Measurements from ENCODE around the gene IMMP1L. TPM values are rescaled to one million over a fixed set of nuclear protein-coding genes. Genes with fewer than 3 reads are reported as not detected.

The IMMP1L gene
- total RNA-seq, 2 experiments from 2014 or later = 20.7 to 23.3 TPM

DNA sequence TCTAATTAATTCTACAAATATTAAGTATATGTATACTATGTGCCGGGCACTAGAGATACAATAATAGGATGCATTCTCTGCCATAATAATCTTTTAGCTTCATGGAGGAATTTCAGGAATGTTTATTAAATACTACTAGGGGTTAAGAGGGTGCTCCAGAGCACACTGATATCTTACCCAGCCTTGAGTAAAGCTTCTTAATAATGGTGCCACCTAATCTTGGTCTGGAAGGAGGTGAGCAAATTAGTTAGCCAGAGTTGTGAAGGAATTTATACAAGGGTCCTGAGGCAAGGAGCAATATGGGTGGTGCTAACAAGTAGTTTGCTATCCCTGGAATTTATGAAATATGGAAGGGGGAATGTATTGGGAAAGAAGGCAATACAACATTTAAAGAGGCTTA lies 21.9 kb upstream of the IMMP1L start:
- TF ChIP-seq, protein P1, sequence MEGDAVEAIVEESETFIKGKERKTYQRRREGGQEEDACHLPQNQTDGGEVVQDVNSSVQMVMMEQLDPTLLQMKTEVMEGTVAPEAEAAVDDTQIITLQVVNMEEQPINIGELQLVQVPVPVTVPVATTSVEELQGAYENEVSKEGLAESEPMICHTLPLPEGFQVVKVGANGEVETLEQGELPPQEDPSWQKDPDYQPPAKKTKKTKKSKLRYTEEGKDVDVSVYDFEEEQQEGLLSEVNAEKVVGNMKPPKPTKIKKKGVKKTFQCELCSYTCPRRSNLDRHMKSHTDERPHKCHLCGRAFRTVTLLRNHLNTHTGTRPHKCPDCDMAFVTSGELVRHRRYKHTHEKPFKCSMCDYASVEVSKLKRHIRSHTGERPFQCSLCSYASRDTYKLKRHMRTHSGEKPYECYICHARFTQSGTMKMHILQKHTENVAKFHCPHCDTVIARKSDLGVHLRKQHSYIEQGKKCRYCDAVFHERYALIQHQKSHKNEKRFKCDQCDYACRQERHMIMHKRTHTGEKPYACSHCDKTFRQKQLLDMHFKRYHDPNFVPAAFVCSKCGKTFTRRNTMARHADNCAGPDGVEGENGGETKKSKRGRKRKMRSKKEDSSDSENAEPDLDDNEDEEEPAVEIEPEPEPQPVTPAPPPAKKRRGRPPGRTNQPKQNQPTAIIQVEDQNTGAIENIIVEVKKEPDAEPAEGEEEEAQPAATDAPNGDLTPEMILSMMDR (IDR thresholded peaks at IDR 0.05) = no peak
- Mint-ChIP-seq H3K4me1 (ENCODE audit: low read depth) (peaks cover 8% of the 10 kb centered on the region), H3K4me3 (no peak overlapping the region), H3K9me3 (no peaks in the 10 kb centered on the region), H3K27ac (no peak overlapping the region), H3K27me3 (no peaks in the 10 kb centered on the region), H3K36me3 (ENCODE audit: low read depth) (peaks cover 2% of the 10 kb centered on the region)
- ChIA-PET CTCF (no interaction called here), POLR2A (no interaction called here)
- no peak for ATAC-seq
- intact Hi-C loops (cut with micrococcal nuclease) = no loop called here
- DNase-seq = no peak

DNA sequence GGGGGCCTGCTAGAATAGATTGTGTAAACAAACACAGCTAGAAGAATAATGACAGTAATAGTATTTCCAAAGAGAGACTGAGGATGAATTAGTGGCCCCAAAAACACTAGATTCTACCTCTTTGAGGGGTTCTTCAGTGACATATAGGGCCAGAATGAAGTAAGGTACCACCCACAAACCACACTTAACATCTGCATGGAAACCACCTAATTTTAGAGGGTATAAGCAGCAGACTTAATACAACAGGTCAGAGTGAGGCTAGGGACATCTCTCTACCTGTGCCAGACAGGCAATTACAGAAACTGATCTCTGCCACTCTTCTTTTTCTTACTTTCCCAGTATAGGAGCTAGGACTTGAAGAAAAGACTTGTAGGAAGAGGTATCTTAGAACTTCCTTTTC lies 20.3 kb upstream of the IMMP1L start:
- CTCF ChIA-PET = interaction anchor here (0.6 kb wide), 1 partner anchor 192 kb away, joined by 3 read pairs; no protein-coding TSS in a partner anchor
- POLR2A ChIA-PET = no interaction called here
- no peak for ATAC-seq

DNA sequence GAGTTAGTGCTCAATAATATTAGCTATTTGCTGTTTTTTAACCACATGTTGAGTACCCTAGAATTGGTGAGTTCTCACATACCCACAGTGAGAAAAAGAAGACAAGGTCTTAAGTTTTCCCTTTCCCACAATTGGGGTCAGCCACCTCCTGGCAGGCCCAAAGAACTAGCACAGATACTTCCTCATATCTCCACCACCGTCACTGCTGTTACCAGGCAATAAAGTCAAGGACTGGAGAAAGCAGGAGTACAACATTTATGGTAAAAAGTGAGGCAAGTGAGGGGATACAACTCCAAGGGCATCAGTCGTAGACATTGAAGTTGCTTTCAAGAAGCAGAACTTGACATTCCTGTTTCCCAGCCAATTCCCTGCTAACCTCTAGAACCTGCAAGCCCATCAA lies 19.8 kb upstream of the IMMP1L start:
- Mint-ChIP-seq H3K36me3 (ENCODE audit: low read depth) (peaks cover 7% of the 10 kb centered on the region), H3K4me3 (no peak overlapping the region), H3K27ac (no peak overlapping the region), H3K27me3 (no peaks in the 10 kb centered on the region), H3K4me1 (ENCODE audit: low read depth) (peaks cover 8% of the 10 kb centered on the region), H3K9me3 (no peaks in the 10 kb centered on the region)
- CTCF ChIA-PET = interaction anchor here (0.6 kb wide), 1 partner anchor 193 kb away, joined by 3 read pairs; no protein-coding TSS in a partner anchor
- POLR2A ChIA-PET = no interaction called here
- ATAC-seq (no peak), DNase-seq (no peak)
- intact Hi-C loops (cut with micrococcal nuclease) = no loop called here
- TF ChIP-seq, protein P1 (IDR thresholded peaks at IDR 0.05) = no peak

More for the DNA sequence above, 20.3 kb upstream of the IMMP1L start:
- intact Hi-C loops (cut with micrococcal nuclease) = no loop called here
- TF ChIP-seq, protein P1 (IDR thresholded peaks at IDR 0.05) = no peak
- no peak overlapping the region for H3K4me3 Mint-ChIP-seq
- no peak for DNase-seq
- no peaks in the 10 kb centered on the region for H3K27me3 Mint-ChIP-seq
- H3K9me3 Mint-ChIP-seq = no peaks in the 10 kb centered on the region
- peaks cover 8% of the 10 kb centered on the region for H3K4me1 Mint-ChIP-seq (ENCODE audit: low read depth)
- H3K27ac Mint-ChIP-seq = no peak overlapping the region
- H3K36me3 Mint-ChIP-seq (ENCODE audit: low read depth) = peaks cover 4% of the 10 kb centered on the region

DNA sequence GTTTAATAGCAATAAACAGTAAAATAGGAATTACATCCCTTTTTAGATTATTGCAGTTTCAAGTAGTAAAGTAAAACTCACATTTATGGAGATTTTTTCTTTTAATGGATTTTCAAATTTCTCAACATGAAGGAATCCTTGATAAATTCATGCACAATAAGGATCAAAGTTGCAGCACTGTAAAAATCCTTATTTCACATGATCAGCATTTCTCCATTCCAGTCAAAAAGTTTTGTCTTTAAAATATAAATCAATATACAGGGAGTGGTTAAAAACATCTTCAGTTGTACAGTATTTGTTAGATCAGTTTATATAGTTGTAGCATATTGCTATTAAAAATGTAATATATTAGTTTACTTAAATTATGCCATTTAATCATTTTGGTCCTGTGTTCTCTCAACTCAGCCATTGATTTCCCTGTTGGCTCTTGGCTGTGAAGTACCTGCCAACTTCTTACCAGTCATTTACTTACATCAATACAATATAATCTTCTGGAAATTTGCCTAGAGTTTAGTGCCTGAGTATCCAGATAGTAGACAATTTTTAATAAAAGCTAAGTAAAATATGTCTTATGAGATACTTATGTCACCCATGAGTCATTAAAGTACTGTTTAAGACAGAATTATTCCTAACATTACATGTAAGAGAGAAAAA lies 12.2 kb upstream of the IMMP1L start:
- DNase-seq (no peak), ATAC-seq (no peak)
- Mint-ChIP-seq H3K4me3 (no peak overlapping the region), H3K4me1 (ENCODE audit: low read depth) (no peaks in the 10 kb centered on the region), H3K27ac (no peak overlapping the region), H3K9me3 (no peaks in the 10 kb centered on the region), H3K27me3 (no peaks in the 10 kb centered on the region), H3K36me3 (ENCODE audit: low read depth) (peaks cover 12% of the 10 kb centered on the region)
- TF ChIP-seq, protein P1 (IDR thresholded peaks at IDR 0.05) = no peak
- ChIA-PET POLR2A (no interaction called here), CTCF (no interaction called here)
- intact Hi-C loops (cut with micrococcal nuclease) = no loop called here

DNA sequence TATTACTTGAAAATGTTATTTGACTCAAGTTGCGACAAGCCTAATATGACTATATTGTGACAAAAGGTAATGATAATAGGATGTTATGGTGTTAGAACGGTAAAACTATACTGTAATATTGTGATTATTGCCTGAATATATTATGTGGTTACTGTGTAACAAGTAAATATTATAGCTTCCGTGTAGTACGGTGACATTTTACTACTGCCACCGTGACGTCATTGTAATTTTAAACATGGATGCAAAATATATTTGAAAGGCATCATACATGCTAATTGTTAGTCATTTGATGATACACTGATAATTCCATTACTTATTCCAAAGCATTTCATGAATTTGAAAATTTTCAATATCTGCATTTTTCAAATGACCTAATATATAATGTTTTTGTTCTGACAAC lies 2.7 kb upstream of the IMMP1L start:
- intact Hi-C loops (cut with micrococcal nuclease) = no loop called here

More for the DNA sequence above, 2.7 kb upstream of the IMMP1L start:
- ChIA-PET POLR2A (no interaction called here), CTCF (interaction anchor here (0.9 kb wide), 1 partner anchor 10 kb away, joined by 3 read pairs; no protein-coding TSS in a partner anchor)
- ATAC-seq (no peak), DNase-seq (no peak)
- no peaks in the 10 kb centered on the region for H3K9me3 Mint-ChIP-seq
- peaks cover 4% of the 10 kb centered on the region for H3K36me3 Mint-ChIP-seq (ENCODE audit: low read depth)
- peaks cover 28% of the 10 kb centered on the region for H3K4me1 Mint-ChIP-seq (ENCODE audit: low read depth)
- no peak overlapping the region for H3K4me3 Mint-ChIP-seq
- TF ChIP-seq, protein P1 (IDR thresholded peaks at IDR 0.05) = no peak
- no peaks in the 10 kb centered on the region for H3K27me3 Mint-ChIP-seq
- H3K27ac Mint-ChIP-seq = no peak overlapping the region

Measured in activated CD8-positive, alpha-beta T cell treated with anti-CD3 and anti-CD28 coated beads for 36 hours (primary cell).